ENCODE results near the gene FAM24B. TPM values are rescaled to one million over a fixed set of nuclear protein-coding genes. Genes with fewer than 3 reads are reported as not detected.
A peak's percentile ranks its signal among the peaks of the same experiment; 100 is the strongest.
"Not testable (repeated sequence)": the region's sequence is repeated elsewhere in the genome, so short reads cannot be mapped to it uniquely, and the experiment has no call there.

FAM24B gene
- total RNA-seq, 8 experiments from 2014 or later, result 3.6 to 32.4 (median 18.2) TPM

GRCh38 chr10:122871947-122872346 lies 7.4 kb downstream of the FAM24B start:
- H3K4me3 ChIP-seq; H3K27ac ChIP-seq; ATAC-seq (replicated peaks in 6 of 8); in situ Hi-C loops (cut with MboI; ENCODE audit: low pct_unique_long_range_greater_than_20kb in 2 of 9, low sequenced_read_pairs in 9 of 9, unreplicated experiment in 9 of 9): not testable (repeated sequence)
- H3K4me1 ChIP-seq (replicated peaks in 1 of 2), result peaks cover 9 to 12% of the 10 kb centered on the region in 2 donors
- WGBS, 10 experiments, result no CpG with 5 or more reads among the region's 2 CpGs

GRCh38 chr10:122868768-122869167 lies 10.6 kb downstream of the FAM24B start:
- H3K4me3 ChIP-seq; H3K27ac ChIP-seq; ATAC-seq (replicated peaks in 6 of 8); in situ Hi-C loops (cut with MboI; ENCODE audit: low pct_unique_long_range_greater_than_20kb in 2 of 9, low sequenced_read_pairs in 9 of 9, unreplicated experiment in 9 of 9); H3K4me1 ChIP-seq (replicated peaks in 1 of 2): not testable (repeated sequence)
- no CpG with 5 or more reads among the region's 2 CpGs for WGBS, 10 experiments

GRCh38 chr10:122866757-122867482 lies 12.5 kb downstream of the FAM24B start:
- H3K27ac ChIP-seq; in situ Hi-C loops (cut with MboI; ENCODE audit: low pct_unique_long_range_greater_than_20kb in 2 of 9, low sequenced_read_pairs in 9 of 9, unreplicated experiment in 9 of 9); H3K4me1 ChIP-seq (replicated peaks in 1 of 2); H3K4me3 ChIP-seq: not testable (repeated sequence)
- ATAC-seq (replicated peaks in 6 of 8), result peak in 2 of 8 experiments; percentile 6 to 18
- 20 to 100% (median 83%) methylated on average over 1 to 3 of the region's 3 CpGs; no CpG with 5 or more reads in 1 of the 10 experiments for WGBS, 10 experiments

GRCh38 chr10:122864901-122865300 lies 14.5 kb downstream of the FAM24B start:
- ATAC-seq (replicated peaks in 6 of 8), result peak in 3 of 8 experiments; percentile 22 to 95 (median 45)
- in situ Hi-C loops (cut with MboI; ENCODE audit: low pct_unique_long_range_greater_than_20kb in 2 of 9, low sequenced_read_pairs in 9 of 9, unreplicated experiment in 9 of 9), result no loop called here
- H3K27ac ChIP-seq, result no peak overlapping the region
- H3K4me3 ChIP-seq, result no peak overlapping the region
- WGBS, 10 experiments, result 0 to 100% (median 83%) methylated on average over 1 of the region's 1 CpG; no CpG with 5 or more reads in 4 of the 10 experiments
- H3K4me1 ChIP-seq (replicated peaks in 1 of 2), result no peaks in the 10 kb centered on the region

- H3K4me1 ChIP-seq (replicated peaks in 1 of 2), result no peaks in the 10 kb centered on the region
- WGBS, 10 experiments, result 33 to 100% (median 90%) methylated on average over 1 to 2 of the region's 2 CpGs; no CpG with 5 or more reads in 2 of the 10 experiments
- in situ Hi-C loops (cut with MboI; ENCODE audit: low pct_unique_long_range_greater_than_20kb in 2 of 9, low sequenced_read_pairs in 9 of 9, unreplicated experiment in 9 of 9), result no loop called here
- no peak for ATAC-seq (replicated peaks in 6 of 8)
- H3K27ac ChIP-seq, result no peak overlapping the region
- no peak overlapping the region for H3K4me3 ChIP-seq
These were observed 15.2 kb downstream of the FAM24B start for GRCh38 chr10:122864194-122864592.

GRCh38 chr10:122863216-122864193 lies 15.9 kb downstream of the FAM24B start:
- H3K27ac ChIP-seq, result no peak overlapping the region
- WGBS, 10 experiments, result 13 to 100% (median 94%) methylated on average over 1 to 2 of the region's 2 CpGs; no CpG with 5 or more reads in 1 of the 10 experiments
- no peaks in the 10 kb centered on the region for H3K4me1 ChIP-seq (replicated peaks in 1 of 2)
- peak in 3 of 8 experiments; percentile 61 to 91 (median 86) for ATAC-seq (replicated peaks in 6 of 8)
- H3K4me3 ChIP-seq, result no peak overlapping the region
- in situ Hi-C loops (cut with MboI; ENCODE audit: low pct_unique_long_range_greater_than_20kb in 2 of 9, low sequenced_read_pairs in 9 of 9, unreplicated experiment in 9 of 9), result no loop called here

GRCh38 chr10:122861711-122862161 lies 17.6 kb downstream of the FAM24B start:
- peak in 1 of 8 experiments; percentile 34 for ATAC-seq (replicated peaks in 6 of 8)
- Histone ChIP-seq H3K27ac (no peak overlapping the region), H3K4me1 (replicated peaks in 1 of 2) (no peaks in the 10 kb centered on the region), H3K4me3 (no peak overlapping the region)
- WGBS, 10 experiments, result 0 to 100% (median 68%) methylated on average over 1 of the region's 1 CpG; no CpG with 5 or more reads in 2 of the 10 experiments
- in situ Hi-C loops (cut with MboI; ENCODE audit: low pct_unique_long_range_greater_than_20kb in 2 of 9, low sequenced_read_pairs in 9 of 9, unreplicated experiment in 9 of 9), result no loop called here

GRCh38 chr10:122859527-122859926 lies 19.9 kb downstream of the FAM24B start:
- WGBS, 10 experiments, result 40 to 100% (median 87%) methylated on average over 1 of the region's 1 CpG; no CpG with 5 or more reads in 6 of the 10 experiments

GRCh38 chr10:122858042-122858441 lies 21.3 kb downstream of the FAM24B start:
- H3K4me3 ChIP-seq; H3K4me1 ChIP-seq (replicated peaks in 1 of 2); ATAC-seq (replicated peaks in 6 of 8); in situ Hi-C loops (cut with MboI; ENCODE audit: low pct_unique_long_range_greater_than_20kb in 2 of 9, low sequenced_read_pairs in 9 of 9, unreplicated experiment in 9 of 9); H3K27ac ChIP-seq: not testable (repeated sequence)
- WGBS, 10 experiments, result 80% methylated on average over 2 of the region's 5 CpGs; no CpG with 5 or more reads in 9 of the 10 experiments

More at GRCh38 chr10:122859527-122859926, 19.9 kb downstream of the FAM24B start:
- no peaks in the 10 kb centered on the region for H3K4me1 ChIP-seq (replicated peaks in 1 of 2)
- in situ Hi-C loops (cut with MboI; ENCODE audit: low pct_unique_long_range_greater_than_20kb in 2 of 9, low sequenced_read_pairs in 9 of 9, unreplicated experiment in 9 of 9), result no loop called here
- no peak for ATAC-seq (replicated peaks in 6 of 8)
- no peak overlapping the region for H3K27ac ChIP-seq
- H3K4me3 ChIP-seq, result no peak overlapping the region

GRCh38 chr10:122856902-122857301 lies 22.5 kb downstream of the FAM24B start:
- no peak for ATAC-seq (replicated peaks in 6 of 8)
- Histone ChIP-seq H3K4me3 (no peak overlapping the region), H3K4me1 (replicated peaks in 1 of 2) (no peaks in the 10 kb centered on the region), H3K27ac (no peak overlapping the region)
- WGBS, 10 experiments, result 57 to 100% (median 100%) methylated on average over 1 of the region's 1 CpG; no CpG with 5 or more reads in 5 of the 10 experiments
- in situ Hi-C loops (cut with MboI; ENCODE audit: low pct_unique_long_range_greater_than_20kb in 2 of 9, low sequenced_read_pairs in 9 of 9, unreplicated experiment in 9 of 9), result no loop called here

GRCh38 chr10:122855745-122856144 lies 23.6 kb downstream of the FAM24B start:
- no peak for ATAC-seq (replicated peaks in 6 of 8)
- H3K27ac ChIP-seq, result no peak overlapping the region
- in situ Hi-C loops (cut with MboI; ENCODE audit: low pct_unique_long_range_greater_than_20kb in 2 of 9, low sequenced_read_pairs in 9 of 9, unreplicated experiment in 9 of 9), result no loop called here
- no peak overlapping the region for H3K4me3 ChIP-seq
- 43 to 100% (median 79%) methylated on average over 1 to 3 of the region's 3 CpGs; no CpG with 5 or more reads in 5 of the 10 experiments for WGBS, 10 experiments
- H3K4me1 ChIP-seq (replicated peaks in 1 of 2), result no peaks in the 10 kb centered on the region

GRCh38 chr10:122854648-122855047 lies 24.7 kb downstream of the FAM24B start:
- in situ Hi-C loops (cut with MboI; ENCODE audit: low pct_unique_long_range_greater_than_20kb in 2 of 9, low sequenced_read_pairs in 9 of 9, unreplicated experiment in 9 of 9), result no loop called here

More at GRCh38 chr10:122854648-122855047, 24.7 kb downstream of the FAM24B start:
- ATAC-seq (replicated peaks in 6 of 8), result peak in 2 of 8 experiments; percentile 13 to 40
- Histone ChIP-seq H3K27ac (no peak overlapping the region), H3K4me1 (replicated peaks in 1 of 2) (no peaks in the 10 kb centered on the region), H3K4me3 (no peak overlapping the region)
- WGBS, 10 experiments, result 0 to 100% (median 94%) methylated on average over 1 to 4 of the region's 5 CpGs; no CpG with 5 or more reads in 2 of the 10 experiments

Data from motor neuron (in vitro differentiated cells).